Transverse colon (tissue), 4 donors: ENCODE results near the gene DSCAM. TPM values are rescaled to one million over a fixed set of nuclear protein-coding genes. Genes with fewer than 3 reads are reported as not detected.
A peak's percentile ranks its signal among the peaks of the same experiment; 100 is the strongest.

Source experiments
- DNase-seq: peaks from one replicate; pipeline ENCODE4 v3.0.0-alpha.2; 2019
- H3K27ac ChIP-seq, 4 donors: fragments of 200-600 bp; sonication (generic); 2 replicates each; pipeline ENCODE4 v1.5.1; 2016 to 2018; ENCODE audit warnings: inconsistent platforms in 4 of 4
- H3K27me3 ChIP-seq: fragments of 200-600 bp; sonication (generic); 2 replicates; pipeline ENCODE4 v1.5.1; 2017; ENCODE audit warnings: inconsistent platforms
- H3K36me3 ChIP-seq, 4 donors: fragments of 200-600 bp; sonication (generic); 2 replicates each; pipeline ENCODE4 v1.5.1; 2017 to 2019; ENCODE audit warnings: inconsistent platforms in 4 of 4
- H3K4me1 ChIP-seq, 4 donors: fragments of 200-600 bp; sonication (generic); 2 replicates each; pipeline ENCODE4 v1.5.1; 2017 to 2020; ENCODE audit warnings: inconsistent platforms in 4 of 4
- H3K4me3 ChIP-seq, 4 donors: fragments of 200-600 bp; sonication (generic); 1 replicate in 1 of 4; 2 replicates in 3 of 4; pipeline versions ENCODE4 v1.5.1 to v1.6.1; 2017 to 2019; ENCODE audit warnings: inconsistent platforms in 4 of 4
- H3K9me3 ChIP-seq, 2 donors: fragments of 200-600 bp; sonication (generic); 2 replicates each; pipeline ENCODE4 v1.5.1; 2017 to 2019; ENCODE audit warnings: inconsistent platforms in 2 of 2
- CTCF ChIP-seq, 5 experiments: fragments of 200-600 bp in 3 of 5; fragments of 450-650 bp in 2 of 5; sonication (generic) in 3 of 5; IDR thresholded peaks; 1 replicate in 2 of 5; 2 replicates in 3 of 5; pipeline ENCODE4 v1.5.1; 2016 to 2017; ENCODE audit warnings: antibody characterized with exemption in 5 of 5, inconsistent platforms in 3 of 5, mild to moderate bottlenecking in 2 of 5, moderate library complexity in 1 of 5
- EP300 ChIP-seq: sonication (generic); formaldehyde crosslinking; IDR thresholded peaks from one replicate; pipeline ENCODE4 v1.6.1; 2017; ENCODE audit warnings: antibody characterized with exemption, low read depth
- POLR2A ChIP-seq: fragments of 450-650 bp; IDR thresholded peaks from one replicate; pipeline ENCODE4 v1.6.1; 2016; ENCODE audit warnings: antibody characterized with exemption, mild to moderate bottlenecking, moderate library complexity
- POLR2AphosphoS5 ChIP-seq, 3 donors: sonication (generic); formaldehyde crosslinking; IDR thresholded peaks; one replicate each; pipeline ENCODE4 v1.6.1; 2016; ENCODE audit warnings: antibody characterized with exemption in 3 of 3
- WGBS, 2 donors: methylation state at CpG; one replicate each; pipeline ENCODE4 v1.1.5; 2018; ENCODE audit warnings: low coverage in 1 of 2; 5-methylcytosine and 5-hydroxymethylcytosine counted together
- in situ Hi-C, 4 donors: fragments of 200-750 bp; cut with MboI; loops; one replicate each; pipeline versions ENCODE4 v1.15.0 to v1.15.1; 2017; ENCODE audit warnings: low sequenced_read_pairs in 3 of 4, low pct_ligation_motif_present in 1 of 4, low pct_unique_long_range_greater_than_20kb in 1 of 4
- intact Hi-C: fragments of 100-400 bp; cut with DNase I; formaldehyde crosslinking; loops from one replicate; pipeline ENCODE4 v1.15.1; 2023; ENCODE audit warnings: low total_unique reads
- total RNA-seq, 4 donors: library from RNA; depleted of rRNA; stranded (reverse); fragments of >200 nt; gene quantifications; one replicate each; pipeline ENCODE4 v1.1.0, GENCODE V29; 2016

DSCAM gene
- total RNA-seq, 4 donors from 2014 or later, result 0.16 TPM; not detected in 3

DNA sequence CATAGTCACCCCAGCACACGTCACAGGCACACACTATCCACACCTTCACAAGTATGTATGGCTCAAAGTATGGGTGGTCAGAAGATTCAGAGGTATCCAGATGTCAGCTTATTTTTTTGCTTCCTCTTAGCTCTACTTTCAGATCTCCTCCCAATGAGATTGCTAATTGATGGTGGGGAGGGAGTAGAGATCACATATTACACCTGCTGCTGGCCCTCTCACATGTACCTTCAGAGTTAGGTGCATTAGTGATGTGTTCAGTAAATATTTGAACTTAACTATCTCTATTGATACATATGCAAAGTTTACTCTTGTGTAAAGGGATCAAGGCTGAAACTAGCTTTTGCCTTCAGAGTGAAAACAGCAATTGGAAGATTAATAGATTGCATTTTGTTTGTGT, 717.1 kb downstream of the DSCAM start:
- 93% methylated on average over 1 of the region's 1 CpG; no CpG with 5 or more reads in 1 of the 2 donors for WGBS, 2 donors
- intact Hi-C loops (loop anchor here (5.0 kb wide), 1 partner anchor 348 kb away; no protein-coding TSS in a partner anchor), in situ Hi-C loops (loop anchor here in 2 of 4 donors (10.0 to 25.0 kb wide), 3 partner anchors 257 to 932 kb away; partner anchors contain the start of gene PCP4 (in 2 of the 2))
- no peak for TF ChIP-seq EP300
- no peak for TF ChIP-seq POLR2AphosphoS5 (IDR thresholded peaks at IDR 0.05)
- no peak for TF ChIP-seq CTCF (IDR thresholded peaks at IDR 0.05)
- no peak for TF ChIP-seq POLR2A
- H3K9me3 ChIP-seq, result no peaks in the 10 kb centered on the region
- no peak overlapping the region for H3K27ac ChIP-seq
- no peaks in the 10 kb centered on the region for H3K36me3 ChIP-seq
- H3K4me3 ChIP-seq, result no peak overlapping the region
- H3K4me1 ChIP-seq, result no peaks in the 10 kb centered on the region
- no peaks in the 10 kb centered on the region for H3K27me3 ChIP-seq
- no peak for DNase-seq

DNA sequence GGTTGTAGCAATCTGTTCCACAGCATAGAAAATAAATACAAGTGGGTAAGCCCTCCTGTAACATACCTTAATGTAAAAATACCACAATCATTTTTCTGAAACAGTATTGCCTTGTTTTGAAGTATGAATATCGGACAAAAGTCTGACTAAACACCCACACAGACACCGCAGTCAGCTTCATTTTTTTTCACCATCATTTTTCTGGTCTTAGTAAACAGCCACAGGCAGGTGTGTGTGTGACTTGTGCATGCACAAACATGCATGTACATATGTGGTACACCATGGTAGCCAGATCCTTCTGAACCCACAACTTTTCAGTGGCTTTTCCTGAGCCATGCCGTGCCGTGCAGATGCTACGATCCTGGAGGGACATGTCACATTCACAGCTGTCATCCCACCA, 718.1 kb downstream of the DSCAM start:
- no peaks in the 10 kb centered on the region for H3K36me3 ChIP-seq
- 93 to 95% methylated on average over 2 to 5 of the region's 5 CpGs for WGBS, 2 donors
- DNase-seq, result no peak
- no peak overlapping the region for H3K4me3 ChIP-seq
- no peaks in the 10 kb centered on the region for H3K4me1 ChIP-seq
- no peaks in the 10 kb centered on the region for H3K9me3 ChIP-seq
- intact Hi-C loops, result loop anchor here (5.0 kb wide), 1 partner anchor 347 kb away; no protein-coding TSS in a partner anchor
- in situ Hi-C loops, result loop anchor here in 2 of 4 donors (10.0 to 25.0 kb wide), 3 partner anchors 258 to 933 kb away; partner anchors contain the start of gene PCP4 (in 2 of the 2)
- no peak overlapping the region for H3K27ac ChIP-seq
- H3K27me3 ChIP-seq, result no peaks in the 10 kb centered on the region
- TF ChIP-seq POLR2AphosphoS5 (IDR thresholded peaks at IDR 0.05) (no peak), POLR2A (no peak), CTCF (IDR thresholded peaks at IDR 0.05) (no peak), EP300 (no peak)

GRCh38 chr21:40120940-40121575, 725.9 kb downstream of the DSCAM start:
- intact Hi-C loops, result loop anchor here (5.0 kb wide), 1 partner anchor 254 kb away; the partner anchor contains the start of gene PCP4
- whole genome bisulfite sequencing, 2 donors, result 22 to 25% methylated on average over 3 to 4 of the region's 4 CpGs
- no peak overlapping the region for H3K4me3 ChIP-seq
- DNase-seq, result no peak
- no peaks in the 10 kb centered on the region for H3K4me1 ChIP-seq
- no peaks in the 10 kb centered on the region for H3K9me3 ChIP-seq
- in situ Hi-C loops, result loop anchor here in 3 of 4 donors (10.0 to 25.0 kb wide), 2 partner anchors 256 to 334 kb away; partner anchors contain the start of gene PCP4 (in 2 of the 3)
- no peaks in the 10 kb centered on the region for H3K27me3 ChIP-seq
- no peaks in the 10 kb centered on the region for H3K36me3 ChIP-seq
- TF ChIP-seq POLR2AphosphoS5 (IDR thresholded peaks at IDR 0.05), result no peak
- peak; percentile 72 to 88 (median 74) for TF ChIP-seq CTCF (IDR thresholded peaks at IDR 0.05)
- H3K27ac ChIP-seq, result no peak overlapping the region

- in situ Hi-C loops (loop anchor here in 1 of 4 donors (25.0 kb wide), 1 partner anchor 331 kb away; no protein-coding TSS in a partner anchor), intact Hi-C loops (no loop called here)
- TF ChIP-seq POLR2AphosphoS5 (IDR thresholded peaks at IDR 0.05), result no peak
- TF ChIP-seq CTCF (IDR thresholded peaks at IDR 0.05), result no peak
- no peak for TF ChIP-seq EP300
- TF ChIP-seq POLR2A, result no peak
- Histone ChIP-seq H3K9me3 (no peaks in the 10 kb centered on the region), H3K27ac (no peak overlapping the region), H3K27me3 (no peaks in the 10 kb centered on the region), H3K36me3 (no peaks in the 10 kb centered on the region), H3K4me3 (no peak overlapping the region), H3K4me1 (no peaks in the 10 kb centered on the region)
- WGBS, 2 donors, result 82% methylated on average over 9 of the region's 9 CpGs; no CpG with 5 or more reads in 1 of the 2 donors
- no peak for DNase-seq
These were observed 728.4 kb downstream of the DSCAM start for GRCh38 chr21:40118527-40118926.
